HG02678 (cell line): Measurements from ENCODE around the gene MAPK8IP3.

Source experiments
- ATAC-seq: cut with Tn5 transposase; IDR thresholded peaks from one replicate; pipeline ENCODE4 v1.9.1; 2021; ENCODE audit warnings: mild to moderate bottlenecking, moderate library complexity; ENCODE audit not compliant: unreplicated experiment

The MAPK8IP3 gene

DNA sequence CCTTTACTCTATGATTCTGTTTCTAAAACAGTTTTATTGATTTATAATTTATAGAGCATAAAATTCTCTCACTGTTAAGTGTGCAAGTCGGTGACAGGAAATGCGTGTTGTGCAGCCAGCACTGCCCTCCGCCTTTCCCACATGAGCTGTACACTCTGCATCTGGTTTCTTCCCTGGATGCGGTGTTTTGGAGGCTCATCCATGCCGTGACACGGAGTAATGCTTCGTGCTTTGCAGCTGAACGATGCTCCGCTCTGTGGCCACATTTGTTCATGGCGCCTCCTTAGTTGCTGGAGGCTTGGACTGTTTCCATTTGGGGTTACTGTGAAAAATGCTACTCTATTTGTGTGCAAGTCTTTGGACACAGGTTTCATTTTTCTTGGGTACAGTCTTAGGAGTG, 94.7 kb downstream of the MAPK8IP3 start:
- no peak for ATAC-seq

DNA sequence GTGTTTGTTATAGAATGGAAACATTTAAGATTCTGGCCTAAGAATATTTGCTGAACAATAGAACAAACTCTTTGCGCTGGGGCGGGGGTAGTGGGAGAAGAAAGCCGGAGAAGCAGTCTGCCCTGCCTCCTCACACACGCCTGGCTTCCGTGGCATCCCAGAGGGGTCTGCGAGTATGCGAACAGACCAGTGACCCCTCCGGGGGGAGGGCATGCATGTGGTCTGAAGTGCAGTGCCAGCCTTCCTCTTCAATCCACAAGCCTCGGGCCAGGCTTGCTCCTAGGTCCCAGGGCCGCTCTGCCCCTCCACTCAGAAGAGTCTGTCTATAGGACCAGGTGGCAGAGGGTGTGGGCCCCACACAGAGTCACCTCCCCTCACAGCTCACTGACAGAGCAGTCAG, 101.6 kb downstream of the MAPK8IP3 start:
- ATAC-seq = no peak

DNA sequence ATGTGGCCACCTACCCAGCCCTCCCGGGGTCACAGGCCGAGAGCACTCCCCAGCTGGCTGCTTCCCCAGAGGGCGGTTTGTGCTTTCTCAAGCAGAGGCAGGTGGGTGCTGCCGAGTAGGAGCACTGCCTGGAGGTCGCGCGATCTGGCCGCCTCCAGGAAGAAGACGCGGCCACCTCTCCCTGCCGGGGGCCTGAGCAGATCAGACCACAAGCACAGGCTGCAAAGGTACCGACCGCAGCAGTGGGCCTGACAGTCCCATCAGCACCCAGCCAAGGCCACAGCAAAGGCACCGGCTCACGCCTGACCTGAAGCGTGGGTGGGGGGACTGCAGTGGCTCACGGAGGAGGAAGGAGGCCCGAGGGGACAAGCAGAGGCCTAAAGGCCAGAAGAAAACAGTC, 102.7 kb downstream of the MAPK8IP3 start:
- ATAC-seq = no peak

DNA sequence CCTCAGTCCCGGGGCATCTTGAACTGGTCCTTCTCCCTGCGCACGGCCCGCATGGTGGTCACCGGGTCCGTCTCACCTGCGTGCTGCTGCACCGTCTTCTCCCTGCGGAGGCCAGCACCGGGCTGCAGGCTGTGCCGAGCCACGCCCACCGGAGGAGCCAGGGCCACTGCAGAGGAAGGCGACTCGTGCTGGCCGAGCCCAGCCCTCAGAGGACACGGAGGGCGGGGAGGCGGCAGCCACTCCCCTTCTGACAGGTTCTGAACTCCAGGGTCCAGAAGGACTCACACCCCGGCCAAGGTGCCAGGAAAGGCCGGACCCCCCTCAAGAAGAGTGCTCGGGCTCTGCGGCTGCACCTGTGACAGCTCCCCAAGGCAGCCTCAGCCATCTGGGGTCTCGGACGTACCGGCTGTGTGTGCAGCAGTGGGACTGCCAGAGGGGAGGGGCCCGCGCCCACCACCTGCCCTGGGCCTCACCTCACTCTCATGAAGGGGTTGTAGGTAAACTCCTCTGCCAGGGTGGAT, 103.3 kb downstream of the MAPK8IP3 start:
- no peak for ATAC-seq

DNA sequence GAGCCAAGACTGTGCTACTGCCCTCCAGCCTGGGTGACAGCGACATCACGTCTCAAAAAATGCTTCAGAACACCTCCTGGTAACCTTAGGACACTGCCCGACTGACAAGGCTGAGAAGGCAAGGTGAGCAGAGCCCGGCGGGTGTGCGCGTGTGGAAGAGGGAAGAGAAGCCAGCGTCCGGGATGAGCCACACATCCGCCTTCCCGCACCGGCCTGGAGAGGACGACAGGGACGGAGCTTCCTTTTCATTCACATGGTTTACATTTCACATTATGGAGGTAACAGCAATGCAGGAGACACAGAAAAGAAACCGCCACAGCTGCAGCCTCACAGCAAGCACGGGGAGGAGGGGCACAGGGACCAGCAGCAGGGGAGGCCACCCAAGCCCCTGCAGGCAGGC, 104.1 kb downstream of the MAPK8IP3 start:
- ATAC-seq = no peak

DNA sequence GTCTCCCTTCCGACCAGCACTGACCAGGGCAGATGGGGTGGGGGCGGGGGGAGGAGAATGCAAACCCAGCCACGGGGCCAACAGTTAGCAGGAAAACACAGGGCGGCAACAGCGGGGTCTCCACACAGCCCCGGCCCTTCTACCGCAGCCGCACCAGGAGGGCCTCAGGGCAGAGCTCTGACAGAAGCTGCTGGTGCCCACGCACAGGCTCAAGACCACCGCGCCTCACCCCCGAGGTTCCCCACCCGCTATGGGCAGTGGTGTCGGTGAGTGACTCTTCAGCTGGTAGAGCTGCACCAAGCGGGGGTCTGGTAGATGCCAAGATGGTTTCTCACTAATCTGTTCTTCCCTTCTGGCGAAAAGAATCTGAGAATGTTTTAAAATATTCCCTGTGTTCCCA, 104.5 kb downstream of the MAPK8IP3 start:
- ATAC-seq = no peak

DNA sequence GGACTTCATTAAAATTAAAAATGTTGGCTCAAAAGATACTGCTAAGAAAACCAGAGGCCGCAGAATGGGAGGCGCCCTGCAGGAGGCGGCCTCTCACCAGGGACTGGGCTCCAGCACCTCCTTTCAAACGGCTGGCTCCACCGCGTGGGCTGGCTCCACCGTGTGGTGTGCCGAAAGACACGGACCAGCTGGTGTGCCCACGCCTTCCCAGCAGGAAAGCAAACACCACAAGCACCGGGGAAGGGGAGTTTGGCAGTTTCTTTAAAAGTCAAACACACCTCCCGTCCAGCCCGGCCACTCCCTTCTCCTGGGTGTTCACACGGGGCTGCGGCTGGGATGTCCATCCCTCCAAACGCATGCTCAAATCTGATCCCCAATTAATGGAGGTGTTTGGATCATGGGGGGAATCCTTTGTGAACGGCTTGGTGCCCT, 106.8 kb downstream of the MAPK8IP3 start:
- ATAC-seq = no peak

DNA sequence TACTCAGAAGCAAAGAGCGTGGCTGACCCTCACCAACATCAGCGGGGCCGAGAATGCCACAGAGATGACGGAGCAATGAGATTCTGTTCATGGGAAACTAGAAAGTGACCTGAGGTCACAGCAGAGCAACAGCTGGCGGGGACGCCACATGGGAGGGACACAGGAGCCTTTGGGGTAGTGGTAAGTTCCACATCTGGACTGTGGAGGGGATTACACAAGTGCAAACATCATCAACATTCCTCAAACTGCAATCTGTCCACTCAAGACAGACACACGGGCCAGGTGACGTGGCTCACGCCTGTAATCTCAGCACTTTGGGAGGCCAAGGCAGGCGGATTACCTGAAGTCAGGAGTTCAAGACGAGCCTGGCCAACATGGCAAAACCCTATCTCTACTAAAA, 109.5 kb downstream of the MAPK8IP3 start:
- no peak for ATAC-seq

DNA sequence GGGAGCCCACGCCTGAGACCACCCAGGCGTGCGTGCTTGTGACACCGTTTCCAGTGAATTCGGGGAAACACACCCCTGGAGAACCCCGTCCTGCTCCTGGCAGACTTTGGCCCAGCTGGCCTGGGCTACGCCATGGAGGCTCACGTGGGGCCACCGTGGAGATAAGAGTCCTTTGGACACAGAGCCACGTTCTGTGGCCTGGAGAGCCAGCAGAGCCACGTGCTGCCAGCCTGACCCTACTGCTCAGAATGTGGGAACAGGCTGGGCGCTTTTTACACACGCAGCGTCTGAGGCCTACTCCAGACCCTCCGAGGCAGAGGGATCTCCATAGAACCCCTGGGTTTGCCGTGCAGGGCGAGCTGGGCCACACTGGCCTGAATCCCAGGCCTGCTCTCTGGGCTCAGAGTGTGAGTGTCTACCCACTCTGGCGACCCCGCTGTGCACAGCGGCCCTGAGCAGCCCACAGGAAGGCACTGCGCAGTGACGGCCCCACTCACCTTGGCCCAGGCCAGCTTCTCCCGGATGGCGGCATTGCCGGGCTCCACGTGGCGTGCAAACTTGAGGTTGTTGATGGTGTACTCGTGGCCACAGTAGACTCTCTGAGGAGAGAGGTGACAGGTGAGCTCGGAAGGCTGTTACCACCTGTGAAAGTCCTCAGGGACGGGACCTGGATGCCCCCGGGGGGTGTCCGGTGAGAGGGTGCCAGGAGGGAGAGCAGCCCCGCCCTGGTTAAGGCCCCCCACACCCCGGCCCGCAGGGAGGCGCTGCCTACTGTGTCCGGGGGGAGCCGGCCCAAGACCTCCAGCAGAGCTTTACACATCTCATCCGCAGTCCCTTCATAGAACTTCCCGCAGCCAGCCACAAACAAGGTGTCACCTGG, 110.6 kb downstream of the MAPK8IP3 start:
- ATAC-seq = no peak

DNA sequence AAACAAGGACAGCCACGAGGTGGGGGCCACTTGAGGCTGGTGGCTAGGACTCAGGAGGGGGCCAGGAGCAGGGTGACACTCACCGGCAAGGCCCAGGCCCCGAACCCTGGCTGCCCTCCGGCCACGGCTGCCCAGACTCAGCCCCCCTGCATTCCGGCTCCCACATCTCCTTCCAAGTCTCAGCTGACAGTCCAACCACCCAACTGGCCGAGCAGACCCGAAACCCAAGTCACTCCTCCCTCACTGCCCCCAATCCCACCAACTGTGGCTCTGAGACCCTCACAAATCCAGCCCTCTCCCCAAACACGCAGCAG, 111.2 kb downstream of the MAPK8IP3 start:
- ATAC-seq = no peak

DNA sequence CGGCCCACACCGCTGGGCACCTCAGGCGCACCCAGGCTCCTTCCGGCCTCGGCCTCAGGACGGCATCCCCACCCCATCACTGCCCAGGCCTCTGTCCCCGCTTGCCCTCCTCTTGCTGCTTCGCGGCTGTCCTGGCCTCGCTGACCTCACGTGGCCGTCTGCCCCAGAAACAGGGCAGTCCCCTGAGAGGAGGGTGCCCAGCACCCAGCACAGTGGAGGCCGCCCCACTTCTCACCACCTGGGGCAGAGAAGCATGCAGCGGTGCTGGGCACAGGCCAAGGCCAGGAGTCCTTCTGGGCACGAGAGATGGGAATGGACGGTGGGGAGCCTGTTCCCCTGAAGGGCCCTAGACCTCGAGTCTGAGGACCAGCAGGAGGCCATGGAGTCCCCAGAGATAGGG, 111.7 kb downstream of the MAPK8IP3 start:
- no peak for ATAC-seq

DNA sequence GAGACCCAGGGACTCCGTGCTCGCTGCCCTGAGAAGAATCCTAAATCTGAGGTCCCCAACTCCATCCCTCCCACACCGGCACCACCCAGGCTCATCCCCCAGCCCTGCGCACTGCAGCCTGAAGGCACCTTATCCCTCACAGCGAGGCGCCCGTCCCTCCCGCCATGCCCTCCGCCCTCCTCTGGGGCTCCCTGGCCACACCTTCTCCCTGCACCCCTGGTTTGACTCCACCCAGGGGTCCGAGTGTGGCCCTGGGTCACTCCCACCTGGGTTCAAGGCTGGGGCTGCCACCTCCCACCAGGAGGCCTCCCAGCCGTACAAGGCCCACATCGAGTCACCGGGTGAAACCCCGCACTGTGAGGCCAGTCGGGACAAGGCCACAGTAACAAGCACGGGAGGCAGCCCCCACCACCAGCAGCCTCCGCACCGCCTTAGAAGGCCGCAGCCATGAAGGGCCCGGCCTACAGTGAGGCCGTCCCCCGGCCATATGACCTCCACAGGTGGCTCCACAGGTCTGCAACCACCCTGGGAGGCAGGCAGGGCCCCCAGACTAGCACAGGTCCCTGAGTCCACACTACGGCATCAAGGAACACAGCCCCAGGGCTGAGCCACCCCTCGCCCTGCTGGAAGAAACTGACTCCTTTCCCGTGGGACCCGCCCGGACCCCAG, 112.3 kb downstream of the MAPK8IP3 start:
- no peak for ATAC-seq

DNA sequence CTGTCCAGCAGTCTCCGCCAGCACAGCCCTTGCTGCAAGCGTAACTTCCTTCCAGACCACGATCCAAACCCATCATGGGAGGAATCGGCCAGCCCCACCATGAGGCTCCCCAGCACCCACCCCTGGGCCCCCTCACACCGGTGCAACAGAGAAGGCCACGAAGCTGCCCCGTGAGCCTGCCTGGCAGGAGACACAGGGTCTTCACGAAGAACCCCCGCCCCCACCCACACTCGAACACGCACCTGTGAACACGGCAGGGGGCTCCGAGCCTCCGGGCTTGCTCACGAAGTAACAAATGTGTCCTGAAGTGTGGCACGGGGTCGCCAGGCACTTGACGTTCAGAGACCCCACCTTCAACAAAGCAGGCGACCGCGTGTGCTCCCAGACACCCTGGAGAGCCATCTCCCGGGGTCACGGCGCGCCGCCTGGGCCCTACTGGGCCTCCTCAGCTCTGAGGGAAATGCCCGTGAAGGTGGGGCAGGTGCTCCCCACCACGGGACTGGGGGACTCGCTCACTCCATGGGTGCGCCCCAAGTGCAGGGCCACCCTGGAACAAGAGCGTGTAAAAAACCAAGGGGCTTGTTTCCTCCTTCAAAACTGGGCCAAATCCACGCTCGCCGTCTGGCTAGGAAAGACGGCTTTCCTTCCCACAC, 113.0 kb downstream of the MAPK8IP3 start:
- no peak for ATAC-seq

DNA sequence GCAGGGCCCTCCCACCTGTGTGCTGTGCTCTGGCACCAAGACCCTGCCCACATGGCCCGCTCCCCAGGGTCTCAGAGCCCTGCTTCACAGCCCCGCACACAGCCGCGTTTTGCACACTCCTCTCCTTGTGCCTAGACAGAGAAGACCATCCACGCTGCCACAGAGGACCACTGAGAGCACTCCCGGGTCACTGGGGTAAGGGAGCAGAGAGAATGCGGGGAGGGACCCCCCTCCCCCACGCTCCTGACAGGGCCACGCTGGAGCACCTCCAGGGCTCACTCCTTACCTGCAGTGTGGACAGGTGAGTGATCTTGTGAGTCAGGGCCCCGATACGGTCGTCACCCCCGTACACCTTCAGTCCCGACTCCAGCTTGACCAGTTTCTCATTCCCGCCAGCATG, 113.6 kb downstream of the MAPK8IP3 start:
- no peak for ATAC-seq
